AG10803 (cell line): Measurements from ENCODE around the gene KITLG.
"Not testable (repeated sequence)": the region's sequence is repeated elsewhere in the genome, so short reads cannot be mapped to it uniquely, and the experiment has no call there.

ENCODE experiments used
- DNase-seq: peaks from one replicate; pipeline ENCODE4 v3.0.0; 2010; ENCODE audit warnings: low read depth
- H3K4me3 ChIP-seq: 2 replicates; pipeline ENCODE4 v1.5.1; 2011; ENCODE audit warnings: mild to moderate bottlenecking, low read length, control low read depth
- CTCF ChIP-seq: conservative IDR thresholded peaks from 2 replicates; pipeline ENCODE4 v1.5.1; 2011; ENCODE audit warnings: mild to moderate bottlenecking, low read length, control low read depth, inconsistent platforms

KITLG gene

GRCh38 chr12:88519802-88520435 lies 60.4 kb downstream of the KITLG start:
- no peak for DNase-seq
- H3K4me3 ChIP-seq: no peak overlapping the region
- no peak for TF ChIP-seq CTCF

- no peak for TF ChIP-seq CTCF
- no peak overlapping the region for H3K4me3 ChIP-seq
- peak; percentile 26 for DNase-seq
These were observed 61.3 kb downstream of the KITLG start for GRCh38 chr12:88518863-88519403.

GRCh38 chr12:88516811-88517210 lies 63.5 kb downstream of the KITLG start:
- no peak for TF ChIP-seq CTCF
- no peak overlapping the region for H3K4me3 ChIP-seq
- DNase-seq: no peak

GRCh38 chr12:88510843-88511242 lies 69.4 kb downstream of the KITLG start:
- no peak for DNase-seq
- no peak overlapping the region for H3K4me3 ChIP-seq
- no peak for TF ChIP-seq CTCF

- peak; percentile 63 for DNase-seq
- no peak overlapping the region for H3K4me3 ChIP-seq
- TF ChIP-seq CTCF: no peak
These were observed 70.4 kb downstream of the KITLG start for GRCh38 chr12:88509851-88510250.

- no peak overlapping the region for H3K4me3 ChIP-seq
- peak; percentile 57 for DNase-seq
- no peak for TF ChIP-seq CTCF
These were observed 70.9 kb downstream of the KITLG start for GRCh38 chr12:88509347-88509746.

GRCh38 chr12:88507851-88508250 lies 72.4 kb downstream of the KITLG start:
- H3K4me3 ChIP-seq, DNase-seq: not testable (repeated sequence)
